Omental fat pad (tissue), 4 donors: ENCODE measurements around the gene PPP1R8. TPM values are rescaled to one million over a fixed set of nuclear protein-coding genes. Genes with fewer than 3 reads are reported as not detected.
"Not testable (repeated sequence)": the region's sequence is repeated elsewhere in the genome, so short reads cannot be mapped to it uniquely, and the experiment has no call there.

ENCODE experiments used
- ATAC-seq: fragments of 150-250 bp; one replicate; pipeline ENCODE4 v1.9.1; 2016; ENCODE audit warnings: mild to moderate bottlenecking, moderate library complexity; ENCODE audit not compliant: low FRiP score
- DNase-seq: peaks from one replicate; pipeline ENCODE4 v3.0.0-alpha.2; 2019; ENCODE audit warnings: low spot score
- total RNA-seq, 4 donors: library from RNA; depleted of rRNA; stranded (reverse); fragments of >200 nt; gene quantifications; one replicate each; pipeline ENCODE4 v1.1.0, GENCODE V29; 2016
- TF ChIP-seq, protein P1 (sequence below), 3 donors: fragments of 450-650 bp; IDR thresholded peaks; one replicate each; pipeline ENCODE4 v1.5.1; 2016 to 2017; ENCODE audit warnings: antibody characterized with exemption in 3 of 3, mild to moderate bottlenecking in 3 of 3, moderate library complexity in 2 of 3

Gene PPP1R8
- total RNA-seq, 4 donors from 2014 or later: 24.6 to 43.7 (median 33.5) TPM

- DNase-seq: no peak
- ATAC-seq: no peak
- TF ChIP-seq, protein P1, sequence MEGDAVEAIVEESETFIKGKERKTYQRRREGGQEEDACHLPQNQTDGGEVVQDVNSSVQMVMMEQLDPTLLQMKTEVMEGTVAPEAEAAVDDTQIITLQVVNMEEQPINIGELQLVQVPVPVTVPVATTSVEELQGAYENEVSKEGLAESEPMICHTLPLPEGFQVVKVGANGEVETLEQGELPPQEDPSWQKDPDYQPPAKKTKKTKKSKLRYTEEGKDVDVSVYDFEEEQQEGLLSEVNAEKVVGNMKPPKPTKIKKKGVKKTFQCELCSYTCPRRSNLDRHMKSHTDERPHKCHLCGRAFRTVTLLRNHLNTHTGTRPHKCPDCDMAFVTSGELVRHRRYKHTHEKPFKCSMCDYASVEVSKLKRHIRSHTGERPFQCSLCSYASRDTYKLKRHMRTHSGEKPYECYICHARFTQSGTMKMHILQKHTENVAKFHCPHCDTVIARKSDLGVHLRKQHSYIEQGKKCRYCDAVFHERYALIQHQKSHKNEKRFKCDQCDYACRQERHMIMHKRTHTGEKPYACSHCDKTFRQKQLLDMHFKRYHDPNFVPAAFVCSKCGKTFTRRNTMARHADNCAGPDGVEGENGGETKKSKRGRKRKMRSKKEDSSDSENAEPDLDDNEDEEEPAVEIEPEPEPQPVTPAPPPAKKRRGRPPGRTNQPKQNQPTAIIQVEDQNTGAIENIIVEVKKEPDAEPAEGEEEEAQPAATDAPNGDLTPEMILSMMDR (IDR thresholded peaks at IDR 0.05): no peak
Observed at GRCh38 chr1:27795601-27796000, 35.0 kb upstream of the PPP1R8 start.

- TF ChIP-seq, protein P1 (IDR thresholded peaks at IDR 0.05): no peak
Observed at GRCh38 chr1:27804791-27805190, 25.8 kb upstream of the PPP1R8 start.

GRCh38 chr1:27806758-27807157, 23.8 kb upstream of the PPP1R8 start:
- ATAC-seq: no peak

More at GRCh38 chr1:27804791-27805190, 25.8 kb upstream of the PPP1R8 start:
- ATAC-seq (no peak), DNase-seq (no peak)

GRCh38 chr1:27807385-27807784, 23.2 kb upstream of the PPP1R8 start:
- ATAC-seq (no peak), DNase-seq (no peak)
- TF ChIP-seq, protein P1 (IDR thresholded peaks at IDR 0.05): no peak

More at GRCh38 chr1:27806758-27807157, 23.8 kb upstream of the PPP1R8 start:
- TF ChIP-seq, protein P1 (IDR thresholded peaks at IDR 0.05): no peak
- no peak for DNase-seq

- not testable (repeated sequence) for ATAC-seq, DNase-seq
Observed at GRCh38 chr1:27808131-27808530, 22.5 kb upstream of the PPP1R8 start.

GRCh38 chr1:27809883-27810282, 20.7 kb upstream of the PPP1R8 start:
- TF ChIP-seq, protein P1 (IDR thresholded peaks at IDR 0.05): no peak
- no peak for ATAC-seq

GRCh38 chr1:27811741-27812500, 18.7 kb upstream of the PPP1R8 start:
- ATAC-seq (no peak), DNase-seq (no peak)
- TF ChIP-seq, protein P1 (IDR thresholded peaks at IDR 0.05): no peak

More at GRCh38 chr1:27809883-27810282, 20.7 kb upstream of the PPP1R8 start:
- DNase-seq: no peak
